Esophagus muscularis mucosa (tissue), 4 donors: ENCODE data around the gene MRTFA. TPM values are rescaled to one million over a fixed set of nuclear protein-coding genes. Genes with fewer than 3 reads are reported as not detected.
A peak's percentile ranks its signal among the peaks of the same experiment; 100 is the strongest.

Source experiments
- DNase-seq: peaks from one replicate; pipeline ENCODE4 v3.0.0-alpha.2; 2017; ENCODE audit errors: extremely low spot score
- H3K27ac ChIP-seq, 4 donors: fragments of 200-600 bp; sonication (generic); replicated peaks in 1 of 4; 1 replicate in 3 of 4; 2 replicates in 1 of 4; pipeline ENCODE4 v1.5.1; 2016 to 2019; ENCODE audit warnings: mild to moderate bottlenecking in 1 of 4
- H3K27me3 ChIP-seq, 4 donors: fragments of 200-600 bp; sonication (generic); one replicate each; pipeline versions ENCODE4 v1.5.1 to v1.6.0; 2016 to 2019
- H3K36me3 ChIP-seq, 4 donors: fragments of 200-600 bp; sonication (generic); one replicate each; pipeline ENCODE4 v1.5.1; 2016 to 2019
- H3K4me1 ChIP-seq, 4 donors: fragments of 200-600 bp; sonication (generic); one replicate each; pipeline ENCODE4 v1.5.1; 2016 to 2019
- H3K4me3 ChIP-seq, 4 donors: fragments of 200-600 bp; sonication (generic); 1 replicate in 2 of 4; 2 replicates in 2 of 4; pipeline ENCODE4 v1.5.1; 2016 to 2019; ENCODE audit warnings: mild to moderate bottlenecking in 4 of 4, moderate library complexity in 1 of 4
- H3K9me3 ChIP-seq, 4 donors: fragments of 200-600 bp; sonication (generic); 1 replicate in 3 of 4; 2 replicates in 1 of 4; pipeline ENCODE4 v1.5.1; 2016 to 2019
- CTCF ChIP-seq, 3 experiments: fragments of 200-600 bp in 2 of 3; fragments of 450-650 bp in 1 of 3; sonication (generic) in 2 of 3; IDR thresholded peaks; one replicate each; pipeline ENCODE4 v1.5.1; 2017 to 2019; ENCODE audit warnings: antibody characterized with exemption in 3 of 3, mild to moderate bottlenecking in 2 of 3, moderate library complexity in 1 of 3
- EP300 ChIP-seq: sonication (generic); formaldehyde crosslinking; IDR thresholded peaks from one replicate; pipeline ENCODE4 v1.6.1; 2017; ENCODE audit warnings: antibody characterized with exemption
- POLR2A ChIP-seq: fragments of 450-650 bp; IDR thresholded peaks from one replicate; pipeline ENCODE4 v1.6.1; 2017; ENCODE audit warnings: antibody characterized with exemption, moderate library complexity, mild to moderate bottlenecking, low read depth
- POLR2AphosphoS5 ChIP-seq, 2 donors: sonication (generic); formaldehyde crosslinking; IDR thresholded peaks; one replicate each; pipeline ENCODE4 v1.6.1; 2017; ENCODE audit warnings: antibody characterized with exemption in 2 of 2
- WGBS: methylation state at CpG from one replicate; pipeline ENCODE4 v1.1.5; 2018; 5-methylcytosine and 5-hydroxymethylcytosine counted together
- intact Hi-C: fragments of 100-400 bp; cut with DNase I; formaldehyde crosslinking; loops from one replicate; pipeline ENCODE4 v1.15.1; 2023
- total RNA-seq, 4 donors: library from RNA; depleted of rRNA; stranded (reverse); fragments of >200 nt; gene quantifications; one replicate each; pipeline versions ENCODE4 v1.1.0 to v1.2.1, GENCODE V29; 2016

The MRTFA gene
- total RNA-seq, 4 donors from 2014 or later: 55.6 to 88.7 (median 73.6) TPM

DNA sequence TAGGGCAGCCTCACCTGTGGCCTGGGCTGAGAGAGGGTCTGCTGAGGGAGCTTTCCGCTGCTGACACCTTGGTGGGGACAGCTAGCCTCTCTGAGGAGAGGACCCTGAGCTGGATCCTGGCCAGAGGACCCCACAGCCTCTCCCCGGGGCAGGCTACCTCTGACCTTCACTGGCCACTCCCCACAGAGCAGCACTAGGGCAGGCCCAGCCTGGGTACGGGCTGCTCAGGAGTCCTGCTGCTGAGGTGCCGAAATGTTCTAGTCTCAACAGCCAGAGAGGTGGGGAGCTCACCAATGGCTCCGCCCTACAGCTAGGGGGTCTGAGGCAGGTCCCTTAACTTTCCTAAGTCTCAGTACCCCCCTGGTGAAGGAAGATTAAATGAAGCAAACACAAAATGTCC lies 218.6 kb downstream of the MRTFA start:
- DNase-seq: no peak
- intact Hi-C loops: no loop called here
- peaks cover 47 to 72% (median 69%) of the 10 kb centered on the region in 4 donors for H3K36me3 ChIP-seq
- peaks cover 5 to 26% (median 22%) of the 10 kb centered on the region in 4 donors for H3K4me1 ChIP-seq
- H3K27ac ChIP-seq: no peak overlapping the region
- no peaks in the 10 kb centered on the region for H3K9me3 ChIP-seq
- WGBS: no CpG with 5 or more reads among the region's 5 CpGs
- no peak for TF ChIP-seq CTCF (IDR thresholded peaks at IDR 0.05)
- TF ChIP-seq POLR2A: no peak
- TF ChIP-seq POLR2AphosphoS5 (IDR thresholded peaks at IDR 0.05): no peak
- TF ChIP-seq EP300: no peak
- H3K4me3 ChIP-seq: no peak overlapping the region
- no peaks in the 10 kb centered on the region for H3K27me3 ChIP-seq

GRCh38 chr22:40417041-40417440 lies 219.5 kb downstream of the MRTFA start:
- peaks cover 5 to 26% (median 22%) of the 10 kb centered on the region in 4 donors for H3K4me1 ChIP-seq
- H3K4me3 ChIP-seq: no peak overlapping the region
- H3K9me3 ChIP-seq: no peaks in the 10 kb centered on the region
- DNase-seq: no peak
- H3K36me3 ChIP-seq: peaks cover 38 to 67% (median 64%) of the 10 kb centered on the region in 4 donors
- intact Hi-C loops: no loop called here
- H3K27ac ChIP-seq: no peak overlapping the region
- no peaks in the 10 kb centered on the region for H3K27me3 ChIP-seq
- WGBS: 93% methylated on average over 8 of the region's 8 CpGs
- TF ChIP-seq POLR2A: no peak
- TF ChIP-seq EP300: no peak
- TF ChIP-seq CTCF (IDR thresholded peaks at IDR 0.05): no peak
- TF ChIP-seq POLR2AphosphoS5 (IDR thresholded peaks at IDR 0.05): no peak

DNA sequence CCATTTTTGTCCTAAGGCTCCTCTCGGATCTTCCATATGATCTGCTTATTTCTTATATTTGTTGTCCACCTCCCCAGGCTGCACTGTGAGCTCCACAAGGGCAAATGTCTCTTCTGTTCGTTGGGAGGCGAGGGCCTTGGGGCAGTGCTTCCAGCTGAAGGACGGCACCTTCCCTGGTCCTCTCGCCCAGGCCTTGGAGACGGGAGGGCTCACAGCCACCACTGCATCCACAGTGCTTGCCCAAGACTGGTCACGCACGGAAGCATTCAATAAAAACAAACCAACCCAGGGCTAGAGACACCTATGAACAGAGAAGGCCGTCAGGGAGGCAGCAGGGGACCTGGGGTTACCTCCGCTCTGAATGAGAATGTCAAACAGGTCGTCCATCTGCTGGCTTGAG lies 219.9 kb downstream of the MRTFA start:
- no peak for DNase-seq
- Histone ChIP-seq H3K4me1 (peaks cover 5 to 26% (median 22%) of the 10 kb centered on the region in 4 donors), H3K27ac (no peak overlapping the region), H3K36me3 (peaks cover 40 to 67% (median 64%) of the 10 kb centered on the region in 4 donors), H3K27me3 (no peaks in the 10 kb centered on the region), H3K9me3 (no peaks in the 10 kb centered on the region), H3K4me3 (no peak overlapping the region)
- TF ChIP-seq POLR2AphosphoS5 (IDR thresholded peaks at IDR 0.05): no peak
- no peak for TF ChIP-seq CTCF (IDR thresholded peaks at IDR 0.05)
- TF ChIP-seq EP300: no peak
- no peak for TF ChIP-seq POLR2A
- intact Hi-C loops: no loop called here
- WGBS: 91% methylated on average over 11 of the region's 11 CpGs

DNA sequence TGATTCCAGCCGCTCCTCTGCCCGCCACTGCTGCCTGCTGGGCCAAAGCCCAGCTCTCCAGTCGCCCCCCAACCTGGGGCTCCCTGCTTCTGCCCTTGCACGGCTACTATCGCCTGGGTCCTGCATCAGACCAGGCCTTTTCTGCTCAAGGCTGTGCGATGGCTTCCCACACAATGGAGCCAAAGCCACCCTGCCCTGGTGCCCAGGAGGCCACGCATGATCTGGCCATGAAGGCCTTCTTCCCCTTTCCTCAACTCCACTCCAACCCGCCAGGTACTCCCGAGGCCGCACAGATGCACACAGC lies 220.3 kb downstream of the MRTFA start:
- intact Hi-C loops: no loop called here
- Histone ChIP-seq H3K9me3 (no peaks in the 10 kb centered on the region), H3K27me3 (no peaks in the 10 kb centered on the region), H3K4me1 (peaks cover 5 to 26% (median 22%) of the 10 kb centered on the region in 4 donors), H3K27ac (peak overlapping the region in 1 of 4 donors; percentile 39), H3K36me3 (peaks cover 43 to 67% (median 64%) of the 10 kb centered on the region in 4 donors), H3K4me3 (no peak overlapping the region)
- no peak for DNase-seq
- whole genome bisulfite sequencing: 96% methylated on average over 10 of the region's 10 CpGs
- TF ChIP-seq POLR2A (no peak), POLR2AphosphoS5 (IDR thresholded peaks at IDR 0.05) (no peak), EP300 (no peak), CTCF (IDR thresholded peaks at IDR 0.05) (no peak)
